Parathyroid adenoma (tissue), 2 donors: ENCODE measurements around the gene TMEM217.
A peak's percentile ranks its signal among the peaks of the same experiment; 100 is the strongest.

Source experiments
- H2AFZ ChIP-seq: fragments of 300-600 bp; sonication (generic); one replicate; pipeline ENCODE4 v1.7.0; 2017; ENCODE audit warnings: antibody characterized with exemption, mild to moderate bottlenecking
- H3K27ac ChIP-seq: fragments of 300-600 bp; sonication (generic); one replicate; pipeline ENCODE4 v1.7.0; 2017
- H3K27me3 ChIP-seq: fragments of 300-600 bp; sonication (generic); one replicate; pipeline ENCODE4 v1.7.0; 2017; ENCODE audit warnings: low read length; ENCODE audit not compliant: control insufficient read depth, insufficient read depth
- H3K36me3 ChIP-seq: fragments of 300-600 bp; sonication (generic); one replicate; pipeline ENCODE4 v1.7.0; 2017; ENCODE audit warnings: low read length; ENCODE audit not compliant: control insufficient read depth, insufficient read depth
- H3K4me1 ChIP-seq: fragments of 300-600 bp; sonication (generic); one replicate; pipeline ENCODE4 v1.7.0; 2017; ENCODE audit warnings: control low read depth
- H3K4me2 ChIP-seq: fragments of 300-600 bp; sonication (generic); one replicate; pipeline ENCODE4 v1.7.0; 2017; ENCODE audit warnings: low read length
- H3K4me3 ChIP-seq: fragments of 300-600 bp; sonication (generic); one replicate; pipeline ENCODE4 v1.7.0; 2017; ENCODE audit warnings: low read depth, low read length
- H3K79me2 ChIP-seq: fragments of 300-600 bp; sonication (generic); one replicate; pipeline ENCODE4 v1.7.0; 2017; ENCODE audit warnings: control low read depth
- H3K9ac ChIP-seq: fragments of 300-600 bp; sonication (generic); one replicate; pipeline ENCODE4 v1.7.0; 2017; ENCODE audit warnings: mild to moderate bottlenecking
- H3K9me3 ChIP-seq: fragments of 300-600 bp; sonication (generic); one replicate; pipeline ENCODE4 v1.7.0; 2017; ENCODE audit warnings: low read length; ENCODE audit not compliant: control insufficient read depth
- TF ChIP-seq, protein P1 (sequence below): fragments of 300-600 bp; sonication (generic); IDR thresholded peaks from one replicate; pipeline ENCODE4 v1.7.0; 2017; ENCODE audit warnings: antibody characterized with exemption, mild to moderate bottlenecking
- donor health status: primary hyperparathyroidism.

The TMEM217 gene

DNA sequence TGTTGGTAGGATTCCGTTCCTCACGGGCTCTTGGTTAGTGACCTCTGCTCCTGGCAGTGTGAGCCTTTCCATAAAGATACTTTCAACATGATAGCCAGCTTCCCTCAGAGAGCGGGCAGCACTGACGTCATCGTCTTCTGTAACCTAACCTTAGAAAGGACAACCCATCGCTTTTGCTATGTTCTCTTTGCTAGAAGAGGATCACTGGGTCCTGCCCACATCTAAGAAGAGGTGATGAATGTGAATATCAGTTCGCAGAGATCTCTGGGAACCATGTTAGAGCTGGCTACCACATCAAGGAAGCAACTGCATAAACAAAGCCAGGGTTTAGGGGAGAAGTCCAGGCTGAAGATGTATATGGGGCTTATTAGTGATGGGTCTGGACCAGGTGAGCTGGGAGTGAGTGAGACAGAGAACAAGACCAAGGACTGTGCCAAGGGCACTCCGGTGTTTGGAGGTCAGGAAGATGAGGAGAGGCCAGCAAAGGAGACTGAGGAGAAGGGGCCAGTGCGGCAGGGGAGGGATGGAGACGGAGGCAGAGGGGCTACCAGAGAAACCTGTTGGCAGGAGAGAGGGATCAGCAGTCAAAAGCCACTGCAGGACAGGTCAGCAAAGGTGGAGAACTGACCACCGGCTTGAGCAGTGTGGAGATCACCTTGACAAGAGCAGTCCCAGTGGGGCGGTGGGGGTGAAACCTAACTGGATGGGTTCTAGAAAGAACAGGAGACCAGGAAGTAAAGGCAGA is 48.3 kb downstream of the TMEM217 start:
- Histone ChIP-seq H3K4me3 (no peak overlapping the region), H3K79me2 (no peaks in the 10 kb centered on the region), H3K9me3 (no peaks in the 10 kb centered on the region), H3K27me3 (no peaks in the 10 kb centered on the region), H3K4me2 (no peak overlapping the region), H2AFZ (no peak overlapping the region), H3K36me3 (no peaks in the 10 kb centered on the region), H3K9ac (no peak overlapping the region), H3K4me1 (no peaks in the 10 kb centered on the region), H3K27ac (no peak overlapping the region)
- TF ChIP-seq, protein P1, sequence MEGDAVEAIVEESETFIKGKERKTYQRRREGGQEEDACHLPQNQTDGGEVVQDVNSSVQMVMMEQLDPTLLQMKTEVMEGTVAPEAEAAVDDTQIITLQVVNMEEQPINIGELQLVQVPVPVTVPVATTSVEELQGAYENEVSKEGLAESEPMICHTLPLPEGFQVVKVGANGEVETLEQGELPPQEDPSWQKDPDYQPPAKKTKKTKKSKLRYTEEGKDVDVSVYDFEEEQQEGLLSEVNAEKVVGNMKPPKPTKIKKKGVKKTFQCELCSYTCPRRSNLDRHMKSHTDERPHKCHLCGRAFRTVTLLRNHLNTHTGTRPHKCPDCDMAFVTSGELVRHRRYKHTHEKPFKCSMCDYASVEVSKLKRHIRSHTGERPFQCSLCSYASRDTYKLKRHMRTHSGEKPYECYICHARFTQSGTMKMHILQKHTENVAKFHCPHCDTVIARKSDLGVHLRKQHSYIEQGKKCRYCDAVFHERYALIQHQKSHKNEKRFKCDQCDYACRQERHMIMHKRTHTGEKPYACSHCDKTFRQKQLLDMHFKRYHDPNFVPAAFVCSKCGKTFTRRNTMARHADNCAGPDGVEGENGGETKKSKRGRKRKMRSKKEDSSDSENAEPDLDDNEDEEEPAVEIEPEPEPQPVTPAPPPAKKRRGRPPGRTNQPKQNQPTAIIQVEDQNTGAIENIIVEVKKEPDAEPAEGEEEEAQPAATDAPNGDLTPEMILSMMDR: no peak

GRCh38 chr6:37208793-37209192 is 49.2 kb downstream of the TMEM217 start:
- TF ChIP-seq, protein P1: no peak
- Histone ChIP-seq H3K4me2 (no peak overlapping the region), H3K9ac (no peak overlapping the region), H3K4me1 (no peaks in the 10 kb centered on the region), H3K36me3 (no peaks in the 10 kb centered on the region), H3K4me3 (no peak overlapping the region), H3K79me2 (no peaks in the 10 kb centered on the region), H2AFZ (no peak overlapping the region), H3K9me3 (no peaks in the 10 kb centered on the region), H3K27me3 (no peaks in the 10 kb centered on the region), H3K27ac (no peak overlapping the region)

DNA sequence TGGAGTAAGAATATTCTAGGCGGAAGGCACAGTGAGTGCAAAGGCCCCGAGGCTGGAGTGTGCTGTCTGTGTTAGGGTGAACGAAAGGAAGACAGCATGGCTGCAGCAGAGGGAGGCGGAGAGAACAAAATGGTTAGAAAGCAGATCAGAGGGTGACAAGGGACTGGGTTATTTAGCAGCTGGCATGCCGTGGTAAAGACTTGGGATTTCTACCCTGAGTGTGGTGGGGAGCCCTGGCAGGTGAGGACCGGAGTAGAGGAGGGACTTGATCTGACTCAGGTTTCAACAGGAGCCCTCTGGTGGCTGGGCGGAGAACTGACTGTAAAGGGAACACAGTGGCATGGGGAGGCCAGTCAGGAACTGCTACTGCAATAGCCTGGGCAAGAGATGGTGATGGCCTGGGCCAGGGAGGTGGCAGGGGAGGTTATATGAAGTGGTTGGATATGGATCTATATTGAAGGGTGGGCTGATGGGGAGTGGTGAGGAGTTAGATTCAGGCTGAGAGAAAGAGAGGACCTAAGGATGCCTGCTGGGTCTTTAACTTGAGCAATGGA is 50.0 kb downstream of the TMEM217 start:
- no peak overlapping the region for H3K4me2 ChIP-seq
- no peak overlapping the region for H3K4me3 ChIP-seq
- TF ChIP-seq, protein P1: peak; percentile 56
- H2AFZ ChIP-seq: no peak overlapping the region
- no peaks in the 10 kb centered on the region for H3K27me3 ChIP-seq
- no peaks in the 10 kb centered on the region for H3K4me1 ChIP-seq
- H3K36me3 ChIP-seq: no peaks in the 10 kb centered on the region
- no peak overlapping the region for H3K9ac ChIP-seq
- H3K27ac ChIP-seq: no peak overlapping the region
- no peaks in the 10 kb centered on the region for H3K9me3 ChIP-seq
- no peaks in the 10 kb centered on the region for H3K79me2 ChIP-seq

DNA sequence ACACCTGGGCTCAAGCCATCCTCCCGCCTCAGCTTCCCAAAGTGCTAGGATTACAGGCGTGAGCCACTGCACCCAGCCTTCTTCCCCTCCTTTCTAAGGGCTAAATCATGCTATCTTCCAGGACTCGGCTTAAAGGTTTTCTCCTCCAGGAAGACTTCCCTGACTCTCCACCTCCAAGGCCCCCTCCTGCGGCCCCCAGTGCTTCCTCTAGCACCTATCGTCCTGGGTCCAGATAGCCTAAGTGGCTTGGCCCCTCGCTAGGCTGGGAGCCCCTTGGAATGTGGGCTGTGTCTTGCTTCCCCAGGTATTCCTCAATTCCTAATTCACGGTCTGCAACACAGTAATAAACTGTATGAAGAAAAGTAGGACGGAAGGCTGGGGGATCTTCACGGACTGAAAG is 51.3 kb downstream of the TMEM217 start:
- H3K27me3 ChIP-seq: no peaks in the 10 kb centered on the region
- H3K9me3 ChIP-seq: no peaks in the 10 kb centered on the region
- no peaks in the 10 kb centered on the region for H3K4me1 ChIP-seq
- no peak overlapping the region for H3K27ac ChIP-seq
- no peak overlapping the region for H3K4me3 ChIP-seq
- TF ChIP-seq, protein P1: no peak
- no peak overlapping the region for H3K4me2 ChIP-seq
- no peaks in the 10 kb centered on the region for H3K36me3 ChIP-seq
- H2AFZ ChIP-seq: no peak overlapping the region
- H3K9ac ChIP-seq: no peak overlapping the region
- H3K79me2 ChIP-seq: no peaks in the 10 kb centered on the region

GRCh38 chr6:37205997-37206340 is 52.0 kb downstream of the TMEM217 start:
- TF ChIP-seq, protein P1: no peak
- no peaks in the 10 kb centered on the region for H3K36me3 ChIP-seq
- H2AFZ ChIP-seq: no peak overlapping the region
- H3K4me2 ChIP-seq: no peak overlapping the region
- no peak overlapping the region for H3K4me3 ChIP-seq
- H3K27me3 ChIP-seq: no peaks in the 10 kb centered on the region
- no peaks in the 10 kb centered on the region for H3K79me2 ChIP-seq
- no peak overlapping the region for H3K9ac ChIP-seq
- no peaks in the 10 kb centered on the region for H3K4me1 ChIP-seq
- H3K27ac ChIP-seq: no peak overlapping the region
- no peaks in the 10 kb centered on the region for H3K9me3 ChIP-seq
